HepG2 (cell line): Measurements from ENCODE around the gene WDR48. TPM values are rescaled to one million over a fixed set of nuclear protein-coding genes. Genes with fewer than 3 reads are reported as not detected.

Experiments
- GMEB1 ChIP-seq: sonication (generic); formaldehyde crosslinking; IDR thresholded peaks from 2 replicates; pipeline ENCODE4 v1.5.1; 2020; ENCODE audit warnings: missing genetic modification reagents, mild to moderate bottlenecking, borderline replicate concordance
- HNF1A ChIP-seq, 2 experiments: sonication (generic) in 1 of 2; formaldehyde crosslinking in 1 of 2; IDR thresholded peaks; 2 replicates each; pipeline versions ENCODE4 v1.4.0 to v1.6.1; 2016 to 2020; ENCODE audit warnings: borderline replicate concordance in 1 of 2, low read depth in 1 of 2, mild to moderate bottlenecking in 1 of 2, missing genetic modification reagents in 1 of 2
- JUN ChIP-seq: sonication (generic); formaldehyde crosslinking; IDR thresholded peaks from 2 replicates; pipeline ENCODE4 v1.4.0; 2020; ENCODE audit warnings: mild to moderate bottlenecking, missing genetic modification reagents
- KAT7 ChIP-seq: IDR thresholded peaks from 2 replicates; pipeline ENCODE4 v1.6.1; 2018; ENCODE audit warnings: borderline replicate concordance, missing compliant biosample characterization
- PHB2 ChIP-seq: fragments of 450-650 bp; IDR thresholded peaks from 2 replicates; pipeline ENCODE4 v1.6.1; 2018; ENCODE audit not compliant: partially characterized antibody
- ZNF234 ChIP-seq: sonication (generic); formaldehyde crosslinking; conservative IDR thresholded peaks from 2 replicates; pipeline ENCODE4 v1.5.1; 2020; ENCODE audit warnings: mild to moderate bottlenecking, missing genetic modification reagents
- ZNF33A ChIP-seq: sonication (generic); formaldehyde crosslinking; IDR thresholded peaks from 2 replicates; pipeline ENCODE4 v1.5.1; 2020; ENCODE audit warnings: missing genetic modification reagents, mild to moderate bottlenecking, moderate library complexity, borderline replicate concordance
- polyA plus RNA-seq, 8 experiments: library from polyadenylated mRNA; depleted of rRNA in 3 of 8; stranded (reverse) in 7 of 8; unstranded in 1 of 8; fragments of >200 nt; fragmentation: Illumina TruSeq in 4 of 8; extraction: Trizol in 4 of 8; gene quantifications; 2 replicates each; pipeline versions ENCODE4 v1.2.1 to v1.2.3, GENCODE V29; 2011 to 2016; ENCODE audit warnings: low read depth in 4 of 8, missing spikeins in 1 of 8, mixed read lengths in 1 of 8; ENCODE audit not compliant: insufficient read depth in 1 of 8
- total RNA-seq, 5 experiments: library from RNA; depleted of rRNA; stranded (reverse); fragments of >200 nt; fragmentation: Illumina TruSeq; extraction: Trizol; gene quantifications; 2 replicates each; pipeline ENCODE4 v1.2.3, GENCODE V29; 2016; ENCODE audit warnings: low read depth in 1 of 5
- TF ChIP-seq, protein P1 (sequence below): sonication (generic); formaldehyde crosslinking; IDR thresholded peaks from 2 replicates; pipeline ENCODE4 v1.9.0; 2022; ENCODE audit warnings: missing genetic modification reagents, mild to moderate bottlenecking, borderline replicate concordance
- TF ChIP-seq, protein P2 (sequence below): sonication (generic); formaldehyde crosslinking; IDR thresholded peaks from 2 replicates; pipeline ENCODE4 v1.5.1; 2020; ENCODE audit warnings: mild to moderate bottlenecking, missing genetic modification reagents, moderate library complexity
- TF ChIP-seq, protein P3 (sequence below): sonication (generic); formaldehyde crosslinking; IDR thresholded peaks from 2 replicates; pipeline ENCODE4 v1.8.0; 2022; ENCODE audit warnings: missing genetic modification reagents, mild to moderate bottlenecking, moderate library complexity, borderline replicate concordance
- TF ChIP-seq, protein P4 (sequence below): sonication (generic); formaldehyde crosslinking; IDR thresholded peaks from 2 replicates; pipeline ENCODE4 v1.8.1; 2022; ENCODE audit warnings: low read depth, mild to moderate bottlenecking, missing genetic modification reagents

The WDR48 gene
- total and polyA plus RNA-seq, 2 of the 13 experiments (the other 11 are each of a cell fraction or from before 2014, with no cell fraction given): 29.2 to 31.2 TPM

- TF ChIP-seq, protein P1, sequence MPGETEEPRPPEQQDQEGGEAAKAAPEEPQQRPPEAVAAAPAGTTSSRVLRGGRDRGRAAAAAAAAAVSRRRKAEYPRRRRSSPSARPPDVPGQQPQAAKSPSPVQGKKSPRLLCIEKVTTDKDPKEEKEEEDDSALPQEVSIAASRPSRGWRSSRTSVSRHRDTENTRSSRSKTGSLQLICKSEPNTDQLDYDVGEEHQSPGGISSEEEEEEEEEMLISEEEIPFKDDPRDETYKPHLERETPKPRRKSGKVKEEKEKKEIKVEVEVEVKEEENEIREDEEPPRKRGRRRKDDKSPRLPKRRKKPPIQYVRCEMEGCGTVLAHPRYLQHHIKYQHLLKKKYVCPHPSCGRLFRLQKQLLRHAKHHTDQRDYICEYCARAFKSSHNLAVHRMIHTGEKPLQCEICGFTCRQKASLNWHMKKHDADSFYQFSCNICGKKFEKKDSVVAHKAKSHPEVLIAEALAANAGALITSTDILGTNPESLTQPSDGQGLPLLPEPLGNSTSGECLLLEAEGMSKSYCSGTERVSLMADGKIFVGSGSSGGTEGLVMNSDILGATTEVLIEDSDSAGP: peak; percentile 79; the same call in 1 of the 2 replicates
- no peak for TF ChIP-seq ZNF234 (CRISPR knock-in tag)
- no peak; the same call in 1 of the 2 replicates for TF ChIP-seq KAT7 (CRISPR knock-in tag)
- TF ChIP-seq PHB2: no peak
- no peak for TF ChIP-seq HNF1A (IDR thresholded peaks at IDR 0.05; ENCODE audit: low read depth)
- peak; percentile 42; the same call in 1 of the 2 replicates for TF ChIP-seq HNF1A (CRISPR knock-in tag; IDR thresholded peaks at IDR 0.05; ENCODE audit: borderline replicate concordance)
- TF ChIP-seq, protein P2, sequence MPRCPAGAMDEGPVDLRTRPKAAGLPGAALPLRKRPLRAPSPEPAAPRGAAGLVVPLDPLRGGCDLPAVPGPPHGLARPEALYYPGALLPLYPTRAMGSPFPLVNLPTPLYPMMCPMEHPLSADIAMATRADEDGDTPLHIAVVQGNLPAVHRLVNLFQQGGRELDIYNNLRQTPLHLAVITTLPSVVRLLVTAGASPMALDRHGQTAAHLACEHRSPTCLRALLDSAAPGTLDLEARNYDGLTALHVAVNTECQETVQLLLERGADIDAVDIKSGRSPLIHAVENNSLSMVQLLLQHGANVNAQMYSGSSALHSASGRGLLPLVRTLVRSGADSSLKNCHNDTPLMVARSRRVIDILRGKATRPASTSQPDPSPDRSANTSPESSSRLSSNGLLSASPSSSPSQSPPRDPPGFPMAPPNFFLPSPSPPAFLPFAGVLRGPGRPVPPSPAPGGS (CRISPR knock-in tag): no peak; the same call in 1 of the 2 replicates
- TF ChIP-seq, protein P3, sequence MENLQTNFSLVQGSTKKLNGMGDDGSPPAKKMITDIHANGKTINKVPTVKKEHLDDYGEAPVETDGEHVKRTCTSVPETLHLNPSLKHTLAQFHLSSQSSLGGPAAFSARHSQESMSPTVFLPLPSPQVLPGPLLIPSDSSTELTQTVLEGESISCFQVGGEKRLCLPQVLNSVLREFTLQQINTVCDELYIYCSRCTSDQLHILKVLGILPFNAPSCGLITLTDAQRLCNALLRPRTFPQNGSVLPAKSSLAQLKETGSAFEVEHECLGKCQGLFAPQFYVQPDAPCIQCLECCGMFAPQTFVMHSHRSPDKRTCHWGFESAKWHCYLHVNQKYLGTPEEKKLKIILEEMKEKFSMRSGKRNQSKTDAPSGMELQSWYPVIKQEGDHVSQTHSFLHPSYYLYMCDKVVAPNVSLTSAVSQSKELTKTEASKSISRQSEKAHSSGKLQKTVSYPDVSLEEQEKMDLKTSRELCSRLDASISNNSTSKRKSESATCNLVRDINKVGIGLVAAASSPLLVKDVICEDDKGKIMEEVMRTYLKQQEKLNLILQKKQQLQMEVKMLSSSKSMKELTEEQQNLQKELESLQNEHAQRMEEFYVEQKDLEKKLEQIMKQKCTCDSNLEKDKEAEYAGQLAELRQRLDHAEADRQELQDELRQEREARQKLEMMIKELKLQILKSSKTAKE (CRISPR knock-in tag): peak; percentile 69; the same call in 1 of the 2 replicates
- no peak; the same call in none of the 2 replicates for TF ChIP-seq JUN (CRISPR knock-in tag)
- TF ChIP-seq GMEB1 (CRISPR knock-in tag): peak; percentile 74; the same call in 1 of the 2 replicates
- TF ChIP-seq, protein P4, sequence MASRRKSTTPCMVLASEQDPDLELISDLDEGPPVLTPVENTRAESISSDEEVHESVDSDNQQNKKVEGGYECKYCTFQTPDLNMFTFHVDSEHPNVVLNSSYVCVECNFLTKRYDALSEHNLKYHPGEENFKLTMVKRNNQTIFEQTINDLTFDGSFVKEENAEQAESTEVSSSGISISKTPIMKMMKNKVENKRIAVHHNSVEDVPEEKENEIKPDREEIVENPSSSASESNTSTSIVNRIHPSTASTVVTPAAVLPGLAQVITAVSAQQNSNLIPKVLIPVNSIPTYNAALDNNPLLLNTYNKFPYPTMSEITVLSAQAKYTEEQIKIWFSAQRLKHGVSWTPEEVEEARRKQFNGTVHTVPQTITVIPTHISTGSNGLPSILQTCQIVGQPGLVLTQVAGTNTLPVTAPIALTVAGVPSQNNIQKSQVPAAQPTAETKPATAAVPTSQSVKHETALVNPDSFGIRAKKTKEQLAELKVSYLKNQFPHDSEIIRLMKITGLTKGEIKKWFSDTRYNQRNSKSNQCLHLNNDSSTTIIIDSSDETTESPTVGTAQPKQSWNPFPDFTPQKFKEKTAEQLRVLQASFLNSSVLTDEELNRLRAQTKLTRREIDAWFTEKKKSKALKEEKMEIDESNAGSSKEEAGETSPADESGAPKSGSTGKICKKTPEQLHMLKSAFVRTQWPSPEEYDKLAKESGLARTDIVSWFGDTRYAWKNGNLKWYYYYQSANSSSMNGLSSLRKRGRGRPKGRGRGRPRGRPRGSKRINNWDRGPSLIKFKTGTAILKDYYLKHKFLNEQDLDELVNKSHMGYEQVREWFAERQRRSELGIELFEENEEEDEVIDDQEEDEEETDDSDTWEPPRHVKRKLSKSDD (CRISPR knock-in tag): peak; percentile 87
- no peak for TF ChIP-seq ZNF33A (CRISPR knock-in tag)
Observed at GRCh38 chr3:39051649-39052561, at the start of gene WDR48, which contains the start of gene SCN11A (continued).
